ENCODE data around the gene SYNPO. TPM values are rescaled to one million over a fixed set of nuclear protein-coding genes. Genes with fewer than 3 reads are reported as not detected.

Gene SYNPO
- total RNA-seq, 4 donors from 2014 or later, result 3.8 to 8.5 (median 4.2) TPM

- intact Hi-C loops (cut with DNase I; ENCODE audit: low total_unique reads), result no loop called here
- peak; percentile 70 to 93 for DNase-seq (ENCODE audit: low spot score in 2 of 2)
- H3K4me3 ChIP-seq (ENCODE audit: low read depth, poor library complexity, severe bottlenecking), result no peak overlapping the region
- WGBS, 2 donors, result 25% methylated on average over 5 of the region's 5 CpGs
- TF ChIP-seq CTCF (IDR thresholded peaks at IDR 0.05) (no peak), POLR2A (IDR thresholded peaks at IDR 0.05) (no peak)
Observed at GRCh38 chr5:150642567-150642927, 2.1 kb downstream of the SYNPO start.

GRCh38 chr5:150642991-150643710 lies 2.7 kb downstream of the SYNPO start:
- H3K4me3 ChIP-seq (ENCODE audit: low read depth, poor library complexity, severe bottlenecking), result no peak overlapping the region
- intact Hi-C loops (cut with DNase I; ENCODE audit: low total_unique reads), result no loop called here
- no peak for TF ChIP-seq POLR2A (IDR thresholded peaks at IDR 0.05)
- TF ChIP-seq CTCF (IDR thresholded peaks at IDR 0.05), result no peak
- WGBS, 2 donors, result 89 to 92% methylated on average over 12 of the region's 12 CpGs
- no peak for DNase-seq (ENCODE audit: low spot score in 2 of 2)

GRCh38 chr5:150644058-150644457 lies 3.6 kb downstream of the SYNPO start:
- intact Hi-C loops (cut with DNase I; ENCODE audit: low total_unique reads), result no loop called here
- H3K4me3 ChIP-seq (ENCODE audit: low read depth, poor library complexity, severe bottlenecking), result no peak overlapping the region
- TF ChIP-seq POLR2A (IDR thresholded peaks at IDR 0.05) (no peak), CTCF (IDR thresholded peaks at IDR 0.05) (no peak)
- no peak for DNase-seq (ENCODE audit: low spot score in 2 of 2)
- 68 to 71% methylated on average over 5 of the region's 5 CpGs for WGBS, 2 donors

- WGBS, 2 donors, result 50 to 54% methylated on average over 2 of the region's 2 CpGs
- no peak overlapping the region for H3K4me3 ChIP-seq (ENCODE audit: low read depth, poor library complexity, severe bottlenecking)
- no peak for DNase-seq (ENCODE audit: low spot score in 2 of 2)
- TF ChIP-seq CTCF (IDR thresholded peaks at IDR 0.05) (no peak), POLR2A (IDR thresholded peaks at IDR 0.05) (no peak)
- intact Hi-C loops (cut with DNase I; ENCODE audit: low total_unique reads), result no loop called here
Observed at GRCh38 chr5:150644514-150644913, 4.1 kb downstream of the SYNPO start.

- H3K4me3 ChIP-seq (ENCODE audit: low read depth, poor library complexity, severe bottlenecking), result no peak overlapping the region
- WGBS, 2 donors, result 63 to 80% methylated on average over 4 of the region's 4 CpGs
- intact Hi-C loops (cut with DNase I; ENCODE audit: low total_unique reads), result no loop called here
- TF ChIP-seq POLR2A (IDR thresholded peaks at IDR 0.05) (no peak), CTCF (IDR thresholded peaks at IDR 0.05) (no peak)
- no peak for DNase-seq (ENCODE audit: low spot score in 2 of 2)
Observed at GRCh38 chr5:150645070-150645700, 4.7 kb downstream of the SYNPO start.
